ENCODE data around the gene JKAMP. TPM values are rescaled to one million over a fixed set of nuclear protein-coding genes. Genes with fewer than 3 reads are reported as not detected.

JKAMP gene
- total and polyA plus RNA-seq, 2 of the 8 experiments (the other 6 are each of a cell fraction or from before 2014, with no cell fraction given), result 34.9 to 182 TPM

DNA sequence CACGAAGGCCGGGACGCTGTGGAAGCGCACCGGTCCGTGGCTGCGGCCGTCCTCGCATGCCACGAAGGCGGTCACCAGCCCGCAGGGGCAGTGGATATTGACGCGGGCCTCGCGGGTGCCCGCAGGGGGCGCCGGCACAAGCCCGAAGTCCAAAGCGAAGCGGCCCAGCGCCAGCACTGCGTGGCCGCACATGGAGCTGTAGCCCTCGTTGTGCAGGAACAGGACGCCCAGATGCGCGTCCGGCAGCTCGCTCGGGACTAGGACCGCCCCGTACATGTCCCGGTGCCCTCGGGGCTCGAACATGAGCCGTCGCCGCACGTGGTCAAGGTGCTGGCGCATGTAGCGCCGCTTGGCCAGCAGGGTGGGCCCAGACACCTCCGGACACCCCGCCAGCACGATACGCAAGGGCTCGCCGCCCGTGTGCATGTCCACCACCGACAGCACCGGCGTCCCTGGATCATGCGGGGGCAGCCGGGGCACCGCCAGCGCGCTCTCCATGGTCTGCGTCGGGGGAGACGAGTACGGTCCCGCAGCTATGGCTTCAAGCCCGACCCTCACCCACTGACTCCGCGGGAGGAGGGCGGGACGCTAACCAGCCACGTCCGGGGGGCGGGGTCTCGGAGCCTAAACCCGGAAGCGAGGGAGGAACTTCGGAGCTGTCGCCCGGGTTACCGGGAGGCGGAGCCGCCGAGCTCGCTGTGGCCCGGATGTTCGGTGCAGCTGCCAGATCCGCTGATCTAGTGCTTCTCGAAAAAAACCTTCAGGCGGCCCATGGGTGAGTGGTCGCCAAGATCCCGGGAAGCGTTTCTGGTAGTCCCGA, at the start of gene JKAMP, which contains the start of gene L3HYPDH (continued):
- no peak for TF ChIP-seq BCL11A (IDR thresholded peaks at IDR 0.05; ENCODE audit: low read depth in 2 of 2, low read length in 2 of 2)
- TF ChIP-seq SIN3A (conservative IDR thresholded peaks at IDR 0.05 in 1 of 2, IDR thresholded peaks at IDR 0.05 in 1 of 2; ENCODE audit: low read depth in 1 of 2, low read length in 2 of 2), result peak; percentile 30 to 78; a peak in 2 of 4 replicates
- 0 out of 2 replicates have a peak, but pooled peaks have one; percentile 38 for TF ChIP-seq KDM1A (IDR thresholded peaks at IDR 0.05; ENCODE audit: borderline replicate concordance, low read length)
- peak; percentile 77 for TF ChIP-seq ASH2L (IDR thresholded peaks at IDR 0.05; ENCODE audit: low read length)
- TF ChIP-seq SP2 (IDR thresholded peaks at IDR 0.05; ENCODE audit: low read length), result no peak
- no peak for TF ChIP-seq EGR1 (IDR thresholded peaks at IDR 0.05; ENCODE audit: borderline replicate concordance, low read depth, low read length)
- TF ChIP-seq POLR2AphosphoS5 (IDR thresholded peaks at IDR 0.05; ENCODE audit: low read depth, low read length), result peak; percentile 96
- TF ChIP-seq PHF8 (conservative IDR thresholded peaks at IDR 0.05; ENCODE audit: low read depth, low read length), result peak; percentile 91
- peak; percentile 81; the same call in 1 of the 2 replicates for TF ChIP-seq SP4 (IDR thresholded peaks at IDR 0.05; ENCODE audit: low read length)
- TF ChIP-seq RFX5 (IDR thresholded peaks at IDR 0.05; ENCODE audit: borderline replicate concordance, low read depth, low read length), result no peak
- TF ChIP-seq NRF1 (IDR thresholded peaks at IDR 0.05; ENCODE audit: low read depth, low read length), result no peak
- TF ChIP-seq, protein P1, sequence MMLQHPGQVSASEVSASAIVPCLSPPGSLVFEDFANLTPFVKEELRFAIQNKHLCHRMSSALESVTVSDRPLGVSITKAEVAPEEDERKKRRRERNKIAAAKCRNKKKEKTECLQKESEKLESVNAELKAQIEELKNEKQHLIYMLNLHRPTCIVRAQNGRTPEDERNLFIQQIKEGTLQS (IDR thresholded peaks at IDR 0.05; ENCODE audit: insufficient read depth, low read depth, low read length), result 0 out of 2 replicates have a peak, but pooled peaks have one; percentile 2
- no peak for TF ChIP-seq JUND (IDR thresholded peaks at IDR 0.05; ENCODE audit: low read length)
- TF ChIP-seq BRCA1 (IDR thresholded peaks at IDR 0.05; ENCODE audit: low read depth, low read length), result no peak
- TF ChIP-seq KDM4A (IDR thresholded peaks at IDR 0.05; ENCODE audit: low read depth, low read length, severe bottlenecking), result peak; percentile 96
- TF ChIP-seq, protein P2, sequence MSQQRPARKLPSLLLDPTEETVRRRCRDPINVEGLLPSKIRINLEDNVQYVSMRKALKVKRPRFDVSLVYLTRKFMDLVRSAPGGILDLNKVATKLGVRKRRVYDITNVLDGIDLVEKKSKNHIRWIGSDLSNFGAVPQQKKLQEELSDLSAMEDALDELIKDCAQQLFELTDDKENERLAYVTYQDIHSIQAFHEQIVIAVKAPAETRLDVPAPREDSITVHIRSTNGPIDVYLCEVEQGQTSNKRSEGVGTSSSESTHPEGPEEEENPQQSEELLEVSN (IDR thresholded peaks at IDR 0.05), result peak; percentile 95
- no peak for TF ChIP-seq GABPA (IDR thresholded peaks at IDR 0.05; ENCODE audit: borderline replicate concordance, insufficient read depth, low read length)
- peak; percentile 49 for TF ChIP-seq BACH1 (IDR thresholded peaks at IDR 0.05; ENCODE audit: low read length)
- peak; percentile 36 to 63; a peak in 1 of 4 replicates for TF ChIP-seq HDAC2 (IDR thresholded peaks at IDR 0.05; ENCODE audit: borderline replicate concordance in 1 of 2, low read depth in 2 of 2, low read length in 2 of 2)
- TF ChIP-seq HDAC6 (IDR thresholded peaks at IDR 0.05; ENCODE audit: low read depth, low read length), result no peak
- TF ChIP-seq CHD2 (IDR thresholded peaks at IDR 0.05; ENCODE audit: low read length), result no peak
- TF ChIP-seq EZH2 (IDR thresholded peaks at IDR 0.05; ENCODE audit: low read depth, low read length, severe bottlenecking), result no peak
- TF ChIP-seq RBBP5 (IDR thresholded peaks at IDR 0.05; ENCODE audit: borderline replicate concordance, low read depth, low read length), result peak; percentile 86; the same call in 1 of the 2 replicates

Measured in H1 (cell line).